Panc1 (cell line): ENCODE results near the gene FBXO4. TPM values are rescaled to one million over a fixed set of nuclear protein-coding genes. Genes with fewer than 3 reads are reported as not detected.

Experiments
- ATAC-seq: fragments of 200-7000 bp; cut with Tn5 transposase; 2 replicates; pipeline ENCODE4 v1.9.1; 2020; ENCODE audit warnings: mild to moderate bottlenecking, moderate library complexity
- BruUV-seq: library from RNA; stranded (reverse); fragments of 400-500 nt; replicated peaks from 2 replicates; lab custom pipeline; 2021; lab: Mats Ljungman, UMichigan
- CTCF ChIA-PET: fragments of 300-600 bp; sonication (Branson Sonifier 250); formaldehyde crosslinking; loops from one replicate; lab custom pipeline; 2022; ENCODE audit warnings: antibody characterized with exemption; lab: Charles Lee
- POLR2A ChIA-PET: fragments of 300-600 bp; sonication (Branson Sonifier 250); formaldehyde crosslinking; loops from one replicate; lab custom pipeline; 2022; ENCODE audit warnings: antibody characterized with exemption; lab: Charles Lee
- DNase-seq: peaks from one replicate; pipeline ENCODE4 v3.0.0-alpha.2; 2010; ENCODE audit warnings: low read depth, low spot score
- H3K27ac ChIP-seq: 2 replicates; pipeline ENCODE4 v1.5.1; 2011; ENCODE audit warnings: mild to moderate bottlenecking, low read length, inconsistent platforms
- H3K27me3 ChIP-seq: fragments of 200-500 bp; sonication (Bioruptor generic); 2 replicates; pipeline ENCODE4 v1.6.0; 2014; ENCODE audit warnings: low read length, inconsistent platforms; ENCODE audit not compliant: control insufficient read depth, insufficient read depth
- H3K36me3 ChIP-seq: fragments of 200-500 bp; sonication (Bioruptor generic); 2 replicates; pipeline ENCODE4 v1.5.1; 2014; ENCODE audit warnings: inconsistent platforms, mild to moderate bottlenecking, low read length, moderate library complexity; ENCODE audit not compliant: control insufficient read depth, insufficient read depth
- H3K4me1 ChIP-seq: 2 replicates; pipeline ENCODE4 v1.5.1; 2011; ENCODE audit warnings: inconsistent platforms, mild to moderate bottlenecking, low read length, moderate library complexity; ENCODE audit not compliant: control insufficient read depth, insufficient read depth
- H3K4me3 ChIP-seq, 2 experiments: 2 replicates each; pipeline ENCODE4 v1.5.1; 2011 to 2012; ENCODE audit warnings: low read depth in 2 of 2, low read length in 2 of 2, mild to moderate bottlenecking in 2 of 2, inconsistent platforms in 1 of 2, moderate library complexity in 1 of 2
- H3K9me3 ChIP-seq: fragments of 200-500 bp; sonication (Bioruptor generic); 2 replicates; pipeline ENCODE4 v1.5.1; 2014; ENCODE audit warnings: low read depth, mild to moderate bottlenecking, inconsistent platforms, low read length, moderate library complexity; ENCODE audit not compliant: control insufficient read depth, insufficient read depth
- POLR2AphosphoS5 ChIP-seq: IDR thresholded peaks from 2 replicates; pipeline ENCODE4 v1.6.1; 2012; ENCODE audit warnings: mild to moderate bottlenecking, low read depth, low read length, moderate library complexity
- REST ChIP-seq, 2 experiments: IDR thresholded peaks; 2 replicates each; pipeline ENCODE4 v1.6.1; 2011 to 2012; ENCODE audit warnings: low read depth in 2 of 2, control low read depth in 1 of 2, low read length in 1 of 2, mild to moderate bottlenecking in 1 of 2, moderate library complexity in 1 of 2; ENCODE audit not compliant: insufficient read depth in 1 of 2
- SIN3A ChIP-seq: IDR thresholded peaks from 2 replicates; pipeline ENCODE4 v1.6.1; 2012; ENCODE audit warnings: low read depth, mild to moderate bottlenecking, low read length, moderate library complexity, borderline replicate concordance; ENCODE audit not compliant: insufficient read depth
- TCF7L2 ChIP-seq: IDR thresholded peaks from 2 replicates; pipeline ENCODE4 v1.6.1; 2011; ENCODE audit warnings: mild to moderate bottlenecking, low read depth, low read length, inconsistent platforms
- in situ Hi-C: cut with HindIII; loops from 2 replicates; pipeline ENCODE4 v1.10.0; 2016; ENCODE audit warnings: low sequenced_read_pairs, low pct_unique_long_range_greater_than_20kb
- intact Hi-C: fragments of 100-400 bp; cut with micrococcal nuclease; formaldehyde crosslinking; loops from one replicate; pipeline ENCODE4 v1.10.0; 2022; ENCODE audit not compliant: unreplicated experiment
- total RNA-seq: library from RNA; stranded (reverse); gene quantifications from one replicate; pipeline ENCODE4 v1.2.1, GENCODE V29; 2021; ENCODE audit not compliant: unreplicated experiment
- TF ChIP-seq, protein P1 (sequence below): fragments of 450-650 bp; IDR thresholded peaks from 2 replicates; pipeline ENCODE4 v1.5.1; 2017; ENCODE audit warnings: mild to moderate bottlenecking

The FBXO4 gene
- total RNA-seq, 1 experiment from 2014 or later, result 5.7 TPM

GRCh38 chr5:41973887-41974286 is 48.8 kb downstream of the FBXO4 start:
- POLR2A ChIA-PET, result no interaction called here
- no peaks in the 10 kb centered on the region for H3K36me3 ChIP-seq
- ATAC-seq (no peak), DNase-seq (no peak)
- no peaks in the 10 kb centered on the region for H3K9me3 ChIP-seq
- H3K27ac ChIP-seq, result no peak overlapping the region
- H3K27me3 ChIP-seq, result no peaks in the 10 kb centered on the region
- intact Hi-C loops, result no loop called here
- H3K4me3 ChIP-seq, result no peak overlapping the region
- in situ Hi-C loops, result no loop called here
- TF ChIP-seq, protein P1, sequence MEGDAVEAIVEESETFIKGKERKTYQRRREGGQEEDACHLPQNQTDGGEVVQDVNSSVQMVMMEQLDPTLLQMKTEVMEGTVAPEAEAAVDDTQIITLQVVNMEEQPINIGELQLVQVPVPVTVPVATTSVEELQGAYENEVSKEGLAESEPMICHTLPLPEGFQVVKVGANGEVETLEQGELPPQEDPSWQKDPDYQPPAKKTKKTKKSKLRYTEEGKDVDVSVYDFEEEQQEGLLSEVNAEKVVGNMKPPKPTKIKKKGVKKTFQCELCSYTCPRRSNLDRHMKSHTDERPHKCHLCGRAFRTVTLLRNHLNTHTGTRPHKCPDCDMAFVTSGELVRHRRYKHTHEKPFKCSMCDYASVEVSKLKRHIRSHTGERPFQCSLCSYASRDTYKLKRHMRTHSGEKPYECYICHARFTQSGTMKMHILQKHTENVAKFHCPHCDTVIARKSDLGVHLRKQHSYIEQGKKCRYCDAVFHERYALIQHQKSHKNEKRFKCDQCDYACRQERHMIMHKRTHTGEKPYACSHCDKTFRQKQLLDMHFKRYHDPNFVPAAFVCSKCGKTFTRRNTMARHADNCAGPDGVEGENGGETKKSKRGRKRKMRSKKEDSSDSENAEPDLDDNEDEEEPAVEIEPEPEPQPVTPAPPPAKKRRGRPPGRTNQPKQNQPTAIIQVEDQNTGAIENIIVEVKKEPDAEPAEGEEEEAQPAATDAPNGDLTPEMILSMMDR, result no peak
- TF ChIP-seq TCF7L2, result no peak
- no peak for TF ChIP-seq SIN3A
- TF ChIP-seq REST (IDR thresholded peaks at IDR 0.05; ENCODE audit: insufficient read depth in 1 of 2, low read depth in 2 of 2, low read length in 1 of 2), result no peak
- no peak for TF ChIP-seq POLR2AphosphoS5
- CTCF ChIA-PET, result no interaction called here
- H3K4me1 ChIP-seq, result no peaks in the 10 kb centered on the region
- no TSS peak for BruUV-seq

- ChIA-PET POLR2A (no interaction called here), CTCF (no interaction called here)
- no peaks in the 10 kb centered on the region for H3K9me3 ChIP-seq
- no peak overlapping the region for H3K27ac ChIP-seq
- TF ChIP-seq POLR2AphosphoS5 (no peak), SIN3A (no peak), REST (IDR thresholded peaks at IDR 0.05; ENCODE audit: insufficient read depth in 1 of 2, low read depth in 2 of 2, low read length in 1 of 2) (no peak), TCF7L2 (no peak)
- TF ChIP-seq, protein P1, result no peak
- H3K36me3 ChIP-seq, result no peaks in the 10 kb centered on the region
- DNase-seq (no peak), ATAC-seq (no peak)
- no peaks in the 10 kb centered on the region for H3K27me3 ChIP-seq
- intact Hi-C loops (no loop called here), in situ Hi-C loops (no loop called here)
- no TSS peak for BruUV-seq
- no peak overlapping the region for H3K4me3 ChIP-seq
- no peaks in the 10 kb centered on the region for H3K4me1 ChIP-seq
Observed at GRCh38 chr5:41978676-41979075, 53.6 kb downstream of the FBXO4 start.
